HG03139 (cell line): ENCODE data around the gene HOXB7.

Experiments used
- ATAC-seq: cut with Tn5 transposase; IDR thresholded peaks from one replicate; pipeline ENCODE4 v1.9.1; 2021; ENCODE audit not compliant: unreplicated experiment

HOXB7 gene

DNA sequence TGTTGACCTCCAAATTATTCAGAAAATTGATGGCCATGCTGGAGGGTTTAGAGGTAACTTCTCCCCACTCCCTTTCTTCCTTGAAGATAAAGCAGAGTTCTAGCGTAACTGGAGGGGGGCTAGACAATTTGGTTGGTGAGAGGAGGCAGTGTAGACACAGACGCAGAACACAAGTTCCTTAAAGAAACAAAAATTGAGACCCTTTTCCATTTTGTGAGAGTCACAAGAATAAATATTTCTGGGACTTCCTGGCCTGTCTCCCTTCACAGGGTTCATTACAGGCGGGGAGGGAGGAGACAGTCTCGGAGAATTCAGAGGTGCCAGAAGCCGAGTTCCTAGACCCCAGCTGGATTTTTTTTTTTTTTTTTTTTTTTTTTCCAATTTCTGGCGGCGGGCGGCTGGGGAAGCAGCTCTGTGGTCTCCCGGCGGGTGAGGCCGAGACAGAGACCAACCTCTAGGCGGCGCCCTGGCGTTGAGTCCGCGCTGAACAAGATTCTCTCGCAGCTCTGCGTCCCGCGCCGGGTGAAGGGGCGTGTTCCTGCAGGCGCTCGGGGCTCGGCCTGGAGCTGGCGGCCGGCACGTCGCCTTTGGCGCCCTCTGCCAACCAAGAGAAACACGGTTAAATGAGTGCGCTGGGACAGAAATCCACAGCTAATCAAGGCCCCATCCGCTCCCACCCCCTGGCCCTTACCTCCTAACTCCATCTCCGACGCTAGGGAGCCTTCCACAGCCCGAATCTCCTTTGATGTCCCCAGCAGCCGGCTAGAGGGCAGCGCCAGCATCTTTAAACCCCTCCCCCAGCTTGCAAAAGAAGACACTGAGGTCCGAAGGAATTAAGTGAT is 25.6 kb upstream of the HOXB7 start:
- no peak for ATAC-seq

DNA sequence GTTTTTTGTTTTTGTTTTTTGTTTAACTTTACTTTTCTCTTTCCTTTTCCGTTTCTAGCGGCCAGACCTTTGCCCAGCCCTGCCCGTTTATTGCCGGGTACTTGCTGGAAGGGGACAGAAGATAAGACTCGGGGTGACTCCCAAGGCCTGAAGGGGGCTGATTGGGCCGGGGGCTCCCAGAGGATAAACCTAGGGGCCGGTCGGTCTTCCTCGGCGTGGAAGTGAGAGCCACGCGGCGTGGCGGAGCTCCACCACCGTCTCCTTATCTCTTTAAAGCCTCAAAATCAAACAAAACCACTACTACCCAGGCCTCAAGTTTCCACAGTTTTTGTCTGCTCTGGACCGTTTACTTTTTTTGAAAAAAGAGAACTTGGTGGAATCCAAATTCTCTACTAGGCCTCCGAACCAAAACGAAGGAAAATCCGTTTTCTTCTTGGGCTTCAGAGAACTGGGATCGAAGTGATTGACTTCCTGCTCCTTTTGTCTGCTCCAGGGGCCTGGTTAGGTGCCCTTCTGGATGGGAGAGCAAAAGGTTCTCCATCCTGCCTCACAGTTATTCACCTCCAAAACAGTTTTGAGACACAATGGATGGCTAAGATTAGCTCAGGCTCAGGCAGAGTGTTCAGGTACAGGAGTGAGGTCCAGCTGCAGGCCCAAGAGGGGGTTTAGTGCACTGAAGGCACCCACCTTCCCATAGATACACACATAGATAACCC is 23.8 kb upstream of the HOXB7 start:
- no peak for ATAC-seq

DNA sequence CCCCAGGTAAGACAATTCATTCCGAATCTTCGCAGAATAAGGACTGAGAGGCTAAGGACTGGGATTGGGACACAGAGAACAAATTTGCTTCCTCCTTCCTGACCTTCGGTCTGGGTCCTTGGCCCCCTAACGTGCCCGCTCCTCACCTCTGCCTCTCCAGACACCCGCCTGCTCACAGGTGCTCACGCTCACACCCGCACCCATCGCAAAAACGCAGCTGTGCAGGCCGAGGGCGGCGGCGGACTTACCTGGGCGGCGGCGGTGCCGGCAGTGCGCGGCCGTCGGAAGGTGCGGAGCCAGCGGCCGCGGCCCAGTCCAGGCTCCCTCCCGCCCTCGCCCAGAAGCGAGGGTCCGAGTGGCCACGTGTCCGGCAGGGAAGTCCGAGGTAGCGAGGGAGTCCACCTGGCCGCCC is 22.5 kb upstream of the HOXB7 start:
- no peak for ATAC-seq

DNA sequence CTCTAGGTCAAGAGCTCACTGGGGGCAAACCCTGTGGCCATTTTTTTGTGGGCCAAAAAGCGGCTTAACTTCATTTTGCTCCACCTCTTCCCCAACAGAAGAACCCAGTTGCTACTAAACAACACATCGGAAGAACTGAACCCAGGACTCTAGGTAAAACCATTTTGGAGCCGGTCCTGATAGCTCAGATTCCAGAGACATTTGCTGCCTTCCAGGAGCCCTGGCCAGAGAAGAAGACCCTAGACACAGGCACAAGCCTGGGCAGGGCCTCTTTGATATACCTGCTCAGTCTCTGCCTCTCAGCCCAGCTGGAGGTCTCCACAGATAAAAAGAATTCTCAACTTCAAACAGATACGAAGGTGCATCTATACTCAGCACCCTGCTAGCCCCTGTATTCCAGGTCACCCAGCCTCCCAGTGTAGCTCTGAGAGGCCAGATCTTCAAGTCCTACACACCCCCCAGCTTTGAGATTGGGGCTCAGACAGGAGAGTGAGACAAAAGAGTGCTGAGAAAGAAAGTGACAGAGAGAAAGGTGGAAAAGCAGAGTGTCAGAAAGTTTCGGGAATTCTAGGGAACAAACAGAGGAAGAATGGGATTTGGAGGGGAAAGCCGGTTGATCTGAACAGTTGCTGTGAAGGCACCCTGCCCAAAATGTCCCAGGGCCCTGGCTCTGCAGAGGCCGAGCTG is 21.9 kb upstream of the HOXB7 start:
- no peak for ATAC-seq

DNA sequence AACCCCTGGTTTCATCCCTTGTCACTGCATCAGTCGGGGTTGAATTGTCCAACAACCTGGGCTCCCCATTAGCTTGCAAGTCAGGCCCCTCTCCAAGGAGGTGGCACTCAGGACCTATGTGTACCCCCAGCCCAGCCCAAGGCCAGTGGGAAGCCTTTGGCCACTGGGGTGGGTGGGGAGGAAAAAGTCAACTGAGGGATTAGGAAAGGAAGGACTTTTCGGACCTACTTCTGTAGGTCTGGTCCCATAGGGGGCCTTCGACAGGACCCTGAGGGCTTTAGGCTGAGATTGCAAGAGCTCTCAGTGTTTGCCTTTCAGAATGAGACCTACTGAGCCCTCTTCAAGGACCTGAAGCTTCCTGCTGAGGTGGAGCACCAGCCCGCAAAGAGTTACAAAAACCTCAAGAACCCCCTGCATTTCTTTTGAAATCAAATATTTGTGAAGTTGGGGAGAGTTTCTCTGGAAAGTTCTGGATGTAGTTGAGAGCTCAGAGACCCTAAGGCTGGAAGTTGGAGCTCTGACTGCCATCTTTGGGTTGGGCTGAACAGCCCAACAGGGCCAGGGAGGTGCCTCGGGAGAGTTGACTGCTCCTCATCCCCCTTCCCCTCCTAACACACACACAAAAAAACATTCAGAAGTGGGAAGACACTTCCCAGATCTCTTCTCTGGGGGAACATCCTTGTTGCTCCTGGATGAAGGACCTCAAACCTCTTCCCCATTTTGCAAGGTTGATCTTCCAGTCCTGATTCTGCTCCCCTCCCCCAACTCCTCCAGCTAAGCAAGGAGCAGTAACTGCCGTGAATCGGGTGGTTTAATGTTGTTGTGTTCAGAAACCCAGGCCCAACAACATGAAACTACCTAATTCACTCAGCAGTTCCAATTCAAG is 21.1 kb upstream of the HOXB7 start:
- ATAC-seq, result no peak

DNA sequence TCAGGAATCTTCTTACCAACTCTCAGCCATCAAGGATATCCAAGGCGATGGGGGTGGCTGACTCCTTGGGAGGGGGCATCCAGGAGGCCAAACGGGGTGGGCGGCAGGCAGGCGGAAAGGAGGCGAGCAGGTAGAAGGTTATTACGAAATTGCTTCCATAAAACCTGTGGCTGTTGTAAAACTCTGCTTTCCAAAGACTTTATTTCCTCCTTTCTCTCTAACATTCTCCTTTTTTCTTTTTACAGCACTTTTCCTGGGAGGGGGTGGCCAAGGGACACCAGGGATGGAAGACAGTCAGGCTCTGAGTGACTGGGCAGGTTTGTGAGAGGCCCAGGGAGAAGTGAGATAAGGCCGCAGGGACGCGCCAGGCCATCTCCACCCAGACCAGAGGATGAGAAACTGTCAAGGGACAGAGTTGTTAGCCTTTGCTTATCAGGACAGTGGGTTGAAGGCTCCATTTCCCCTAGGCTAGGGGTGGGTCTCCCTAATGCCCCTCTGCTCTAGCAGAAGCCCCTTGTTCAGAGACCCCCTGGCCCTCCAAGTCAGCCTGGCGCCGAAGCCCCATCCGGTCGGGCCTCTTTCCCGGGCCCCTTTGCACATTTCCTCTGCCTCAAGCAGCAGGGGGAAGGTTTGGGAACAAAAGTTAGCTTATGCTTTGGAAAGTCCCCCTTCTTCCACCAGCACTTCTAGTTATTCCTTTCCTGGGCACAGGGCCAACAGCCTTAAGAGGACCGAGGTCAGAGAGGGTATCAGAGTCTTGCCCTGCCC is 20.3 kb upstream of the HOXB7 start:
- no peak for ATAC-seq

DNA sequence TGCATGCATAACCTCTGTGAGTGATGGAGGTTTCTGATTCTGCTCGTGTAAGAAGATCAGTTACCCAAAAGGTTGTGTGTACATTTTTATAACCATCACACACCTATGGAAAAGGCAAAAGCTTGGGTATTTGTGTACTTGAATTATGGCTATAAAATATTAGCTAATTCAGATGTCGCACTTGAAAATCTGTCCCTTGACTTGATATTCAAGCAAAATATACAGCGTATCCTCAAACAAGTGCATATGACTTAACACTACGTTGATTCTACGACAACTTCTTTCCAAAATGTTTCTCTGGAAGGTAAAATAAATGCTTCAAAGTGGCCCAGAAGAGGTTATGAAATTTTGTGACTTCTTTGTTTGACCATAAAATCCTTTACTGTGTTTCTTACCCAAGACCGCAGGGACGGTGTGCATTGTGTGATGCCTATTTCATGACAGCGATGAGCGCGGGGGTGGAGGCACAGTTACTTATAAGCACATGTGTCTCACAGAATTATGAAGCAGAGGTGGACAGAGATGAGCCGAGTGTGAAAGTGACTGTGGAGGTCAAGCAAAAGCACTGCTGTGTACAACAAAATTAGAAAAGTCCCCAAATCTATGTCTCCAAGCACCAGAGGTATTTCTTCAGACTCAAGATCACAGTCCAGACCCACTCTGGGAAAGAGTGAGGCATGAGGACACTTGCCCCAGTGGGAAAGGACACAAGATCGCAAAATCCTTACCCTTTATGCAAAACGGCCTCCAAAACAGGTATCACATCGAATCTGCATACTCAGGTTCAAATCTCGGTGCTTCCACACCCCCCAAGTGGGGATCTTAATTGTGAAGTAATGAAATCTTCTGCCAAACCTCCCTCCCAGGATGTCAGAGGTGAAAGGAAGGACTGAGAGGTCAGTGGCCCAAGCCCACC is 19.4 kb upstream of the HOXB7 start:
- no peak for ATAC-seq

DNA sequence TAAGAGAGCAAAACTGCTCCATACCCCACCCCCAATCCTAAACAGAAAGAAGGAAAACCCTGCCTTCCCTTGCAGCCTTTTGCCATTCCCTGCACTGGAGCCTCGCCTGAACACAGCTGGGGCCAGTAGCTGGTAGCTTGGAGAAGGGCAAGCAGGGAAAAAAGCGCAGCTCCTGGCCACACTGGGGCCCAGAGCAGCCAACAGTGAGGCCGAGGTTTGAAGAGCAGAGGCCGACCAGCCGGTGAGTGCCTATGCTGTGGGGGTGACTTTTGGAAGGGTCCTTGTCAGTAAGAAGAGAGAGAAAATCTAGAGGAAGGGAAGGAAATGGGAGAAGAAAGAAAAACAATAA is 18.6 kb upstream of the HOXB7 start:
- no peak for ATAC-seq

DNA sequence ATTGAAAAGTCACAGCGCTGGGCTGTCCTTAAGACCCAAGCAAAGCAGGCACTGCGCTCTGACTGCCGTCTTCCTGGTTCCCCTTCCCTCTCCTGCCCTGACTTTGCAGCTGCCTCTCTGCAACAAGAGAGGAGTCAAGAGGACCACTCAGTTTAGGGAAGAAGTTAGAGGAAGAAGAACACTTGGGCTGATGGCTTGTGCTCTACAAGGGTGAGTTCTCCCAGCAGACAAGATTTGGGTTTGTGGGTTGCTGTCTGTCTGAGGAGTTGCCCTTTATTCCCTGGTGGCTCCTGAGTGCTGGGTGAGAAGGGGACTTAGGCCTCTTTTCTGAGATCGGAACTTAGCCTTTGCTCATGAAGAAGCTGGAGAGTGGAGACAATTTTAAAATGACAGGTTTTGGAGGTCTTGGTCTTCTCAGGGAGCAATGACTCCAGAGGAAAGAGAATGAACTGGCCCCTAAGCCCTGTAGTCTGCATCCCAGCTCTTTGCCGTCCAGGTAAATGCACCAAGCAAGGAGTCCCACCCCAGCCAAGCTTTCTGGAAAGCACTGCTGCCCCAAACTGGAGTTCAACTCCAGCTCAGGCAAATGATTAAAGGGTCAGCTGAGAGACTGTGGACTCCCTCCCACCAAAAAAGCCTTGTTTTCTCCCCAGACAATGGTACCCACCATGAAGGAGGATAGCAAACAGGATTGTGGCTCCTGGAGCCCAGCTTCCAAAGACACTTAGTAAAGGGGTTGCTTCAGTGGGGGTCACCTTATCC is 18.0 kb upstream of the HOXB7 start:
- ATAC-seq, result no peak

DNA sequence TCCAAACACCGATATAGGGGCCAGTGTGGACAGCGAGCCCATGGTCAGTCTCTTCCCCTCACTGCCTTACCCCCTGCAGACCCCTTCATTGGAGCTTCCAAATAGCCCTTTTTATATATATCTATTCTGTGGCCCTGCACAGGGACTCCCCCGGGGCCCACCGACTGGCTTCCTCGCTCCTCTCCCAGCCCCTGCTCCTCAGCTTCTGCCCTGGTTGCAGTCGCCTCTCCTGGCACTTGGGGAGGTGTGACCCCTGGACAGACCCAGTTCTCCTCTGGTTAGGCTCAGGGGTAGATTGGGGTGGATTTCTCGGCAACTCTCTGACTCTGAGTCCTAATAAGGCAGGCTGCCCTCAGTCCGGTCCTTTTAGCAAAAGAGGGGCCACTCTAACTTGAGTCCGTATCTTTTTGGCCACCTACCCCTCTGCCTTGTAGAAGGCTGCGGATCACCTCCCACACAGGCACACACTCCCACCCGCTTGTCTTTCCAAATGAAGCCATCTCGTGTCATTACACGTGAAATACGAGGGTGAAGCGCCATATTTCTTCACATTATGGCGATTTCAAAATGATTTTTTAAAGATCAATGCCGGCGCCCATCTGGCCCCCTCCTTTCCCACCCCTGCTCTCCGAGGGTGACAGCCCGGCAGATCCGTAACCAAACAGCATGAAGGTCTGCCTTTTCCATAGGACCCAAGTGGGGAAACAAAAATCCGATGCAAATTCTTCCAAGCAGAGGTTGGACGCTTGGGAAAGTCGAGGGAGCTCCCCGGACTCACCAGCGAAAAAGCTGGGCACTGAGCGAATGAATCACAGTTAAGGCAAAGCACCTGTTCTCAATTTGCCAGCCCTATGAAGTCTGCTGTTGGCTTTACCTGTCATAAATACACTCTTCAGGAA is 17.1 kb upstream of the HOXB7 start:
- no peak for ATAC-seq

DNA sequence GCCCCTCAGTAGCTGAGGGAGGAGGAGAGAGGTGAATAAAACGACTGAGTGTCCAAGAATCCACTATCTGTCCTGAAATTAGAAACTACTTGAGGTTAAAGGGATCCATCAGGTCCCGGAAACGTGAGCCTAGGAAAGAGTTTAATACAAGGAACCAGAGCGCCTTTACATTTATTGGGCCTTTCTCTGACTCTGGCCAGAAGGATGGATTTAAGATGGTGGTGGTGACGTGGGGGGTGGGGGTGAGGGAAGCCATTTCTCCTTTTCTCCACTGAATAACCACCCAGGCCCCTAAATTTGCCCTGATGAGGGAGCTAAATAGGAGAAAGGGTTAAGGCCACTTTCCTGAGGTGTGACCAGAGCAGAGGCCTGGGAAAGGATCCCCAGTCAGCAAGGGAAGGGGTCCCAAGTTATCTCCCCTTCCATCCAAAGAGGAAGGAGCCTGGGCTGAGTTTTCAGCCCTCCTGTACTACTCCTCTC is 16.3 kb upstream of the HOXB7 start:
- ATAC-seq, result no peak

DNA sequence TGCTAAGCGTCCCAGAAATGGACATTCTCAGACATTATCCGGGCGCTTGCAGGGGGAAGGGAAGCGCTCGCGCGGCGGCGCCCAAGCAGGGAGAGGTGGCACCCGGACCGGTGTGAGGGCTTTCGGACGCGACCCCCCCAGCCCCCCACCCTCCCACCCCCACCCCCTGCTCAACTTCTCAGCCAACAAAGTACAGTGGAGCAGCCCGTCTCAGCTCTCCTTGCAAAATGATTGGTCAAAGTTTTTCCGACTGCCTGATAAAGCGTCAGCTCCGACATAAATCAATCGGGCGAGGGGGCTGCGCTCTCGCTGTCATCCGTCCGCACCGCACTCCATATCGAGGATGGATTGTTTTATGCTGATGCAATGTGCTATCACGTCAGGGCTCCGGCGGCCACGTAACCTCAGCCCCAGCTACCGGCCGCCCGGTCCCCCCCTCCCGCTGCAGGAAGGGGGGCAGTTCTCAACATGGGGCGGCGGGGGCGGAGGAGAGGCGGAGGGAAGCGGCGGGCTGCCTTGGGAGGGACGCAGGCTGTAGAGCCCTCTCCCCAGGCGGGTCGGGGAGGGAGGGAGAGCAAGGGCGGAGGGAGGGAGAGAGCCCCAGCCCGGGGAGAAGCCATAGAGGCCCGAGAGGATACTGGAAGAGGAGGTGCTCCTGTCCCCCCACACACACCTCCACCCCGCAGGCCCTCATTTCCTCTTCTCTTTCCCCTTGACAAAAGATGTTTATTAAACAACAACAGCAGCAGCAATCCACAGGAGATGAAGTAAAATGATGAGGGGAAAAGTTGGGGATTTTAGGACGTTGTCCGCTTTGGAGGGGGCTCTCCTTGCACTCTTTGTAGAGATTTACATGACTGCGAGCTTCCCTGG is 15.7 kb upstream of the HOXB7 start, which contains the start of gene HOXB9:
Gene HOXB9, minus strand, starts transcription at position 114 of the 873 bp plus-strand sequence. Its CDS starts 89 bp downstream, at position 25.
- no peak for ATAC-seq

DNA sequence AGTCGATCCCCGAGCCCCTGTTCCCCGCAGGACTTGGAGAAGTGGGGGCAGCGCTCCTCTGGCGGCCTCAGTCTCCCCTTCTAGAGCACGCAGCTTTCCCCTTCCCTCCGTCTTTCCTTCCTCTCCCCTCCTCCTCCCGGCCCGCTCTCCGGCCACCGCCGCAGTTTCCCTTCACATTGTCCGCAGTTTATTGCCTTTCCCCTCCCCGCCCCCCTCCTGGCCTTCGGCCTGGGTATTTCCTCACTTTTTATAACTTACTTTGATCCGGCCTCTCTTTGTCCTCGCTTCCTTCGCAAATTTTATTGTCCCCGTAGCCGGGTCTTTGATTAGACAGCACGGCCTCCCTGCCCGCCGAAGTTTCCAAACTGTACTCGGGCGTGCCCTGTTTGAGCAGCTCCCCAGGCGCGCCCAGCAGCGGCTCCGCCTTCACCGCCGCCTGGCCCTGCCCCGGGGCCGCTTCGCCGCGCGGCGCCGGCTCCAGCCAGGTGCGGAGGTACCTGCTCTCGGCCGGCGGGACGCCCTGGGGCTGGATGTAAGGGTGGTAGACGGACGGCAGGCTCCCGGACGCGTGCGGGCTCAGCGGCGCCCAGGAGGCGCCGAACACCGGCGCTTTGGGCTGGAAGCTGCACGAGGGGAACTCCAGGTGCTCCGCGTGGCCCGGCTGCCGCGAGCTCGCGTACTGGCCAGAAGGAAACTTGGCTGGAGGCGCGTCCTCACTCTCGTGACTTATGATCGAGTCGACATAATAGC is 14.9 kb upstream of the HOXB7 start:
- no peak for ATAC-seq

DNA sequence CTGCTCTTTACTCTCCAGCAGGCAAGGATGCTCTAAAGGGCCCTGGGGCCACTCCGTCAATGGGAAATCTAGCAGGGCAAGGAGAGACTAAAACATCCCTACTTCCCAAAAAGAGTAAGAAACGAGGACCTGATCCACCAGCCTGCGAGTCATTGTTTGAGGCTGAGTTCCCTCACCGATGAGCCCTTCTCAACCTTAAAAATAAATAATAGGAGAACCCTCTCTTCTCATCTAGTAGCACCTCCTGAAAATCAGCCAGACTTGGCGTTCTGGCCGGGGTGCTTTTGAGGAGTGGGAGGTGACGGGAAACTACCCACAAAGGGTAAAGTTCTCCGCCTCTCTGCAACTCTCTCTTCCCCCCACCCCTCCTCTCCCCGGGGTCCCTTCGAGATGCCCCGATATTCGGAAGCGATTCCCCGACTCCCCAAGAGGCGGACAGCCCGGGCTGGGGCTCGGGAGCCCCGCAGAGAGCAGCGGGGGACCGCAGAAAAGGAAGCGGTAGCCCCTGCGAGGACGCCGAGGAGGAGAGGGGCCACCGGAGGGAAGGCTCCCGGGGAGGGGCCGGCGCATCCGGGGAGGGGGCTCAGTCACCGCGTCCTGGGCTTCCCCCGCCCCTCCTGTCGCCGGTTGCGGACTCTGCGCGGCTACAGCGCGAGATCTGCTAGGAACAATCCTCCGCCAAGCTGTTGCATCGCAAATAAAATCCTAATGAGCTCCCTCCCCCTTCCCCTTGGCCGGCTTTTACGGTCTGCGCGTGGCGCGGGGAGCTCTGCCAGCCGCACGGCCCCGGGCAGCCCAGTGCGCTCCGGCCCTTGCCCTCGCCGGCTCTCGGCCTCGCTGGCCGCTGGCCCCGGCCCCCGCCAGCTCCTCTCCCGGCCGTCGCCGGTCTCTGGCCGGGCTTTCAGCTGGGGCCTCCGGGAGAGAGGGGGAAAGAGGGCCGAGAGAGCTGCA is 14.0 kb upstream of the HOXB7 start:
- ATAC-seq, result no peak
